Loucy (cell line): ENCODE measurements around the gene TTYH3.

ENCODE experiments used
- H2AFZ ChIP-seq: fragments of 200-600 bp; sonication (generic); 2 replicates; pipeline ENCODE4 v1.6.0; 2016; ENCODE audit warnings: antibody characterized with exemption, mild to moderate bottlenecking, low read length, moderate library complexity
- H3F3A ChIP-seq: fragments of 200-600 bp; 2 replicates; pipeline ENCODE4 v1.6.0; 2016; ENCODE audit warnings: antibody characterized with exemption, low read depth, mild to moderate bottlenecking
- H3K27me3 ChIP-seq: fragments of 200-600 bp; sonication (generic); 2 replicates; pipeline ENCODE4 v1.6.1; 2014; ENCODE audit warnings: low read length, mild to moderate bottlenecking; ENCODE audit not compliant: insufficient read depth, poor library complexity, severe bottlenecking
- H3K36me3 ChIP-seq: fragments of 200-600 bp; sonication (generic); 2 replicates; pipeline ENCODE4 v1.6.1; 2016; ENCODE audit warnings: low read length; ENCODE audit not compliant: insufficient read depth
- H3K4me1 ChIP-seq: fragments of 200-600 bp; sonication (generic); 2 replicates; pipeline ENCODE4 v1.5.1; 2014; ENCODE audit warnings: low read length, mild to moderate bottlenecking; ENCODE audit not compliant: insufficient read depth, poor library complexity, severe bottlenecking
- H3K4me2 ChIP-seq: fragments of 200-600 bp; sonication (generic); 2 replicates; pipeline ENCODE4 v1.6.0; 2014; ENCODE audit warnings: antibody characterized with exemption, low read length, low read depth, mild to moderate bottlenecking; ENCODE audit not compliant: poor library complexity, severe bottlenecking
- H3K4me3 ChIP-seq: fragments of 200-600 bp; sonication (generic); 2 replicates; pipeline ENCODE4 v1.5.1; 2014; ENCODE audit warnings: low read length, mild to moderate bottlenecking, mixed read lengths; ENCODE audit not compliant: poor library complexity, severe bottlenecking
- H3K79me2 ChIP-seq: fragments of 200-600 bp; sonication (generic); 2 replicates; pipeline ENCODE4 v1.6.1; 2014; ENCODE audit warnings: low read length; ENCODE audit not compliant: insufficient read depth
- H3K9ac ChIP-seq: fragments of 200-600 bp; sonication (generic); 2 replicates; pipeline ENCODE4 v1.6.0; 2014; ENCODE audit warnings: mild to moderate bottlenecking, low read depth, low read length, moderate library complexity; ENCODE audit not compliant: poor library complexity, severe bottlenecking
- H3K9me2 ChIP-seq: fragments of 200-600 bp; sonication (generic); replicated peaks from 2 replicates; pipeline ENCODE4 v1.6.1; 2016; ENCODE audit warnings: low read depth, low read length, mixed read lengths
- H3K9me3 ChIP-seq: fragments of 200-600 bp; sonication (generic); 2 replicates; pipeline ENCODE4 v1.6.1; 2014; ENCODE audit warnings: mild to moderate bottlenecking, antibody characterized with exemption, low read length, low read depth; ENCODE audit not compliant: insufficient read depth
- H4K20me1 ChIP-seq: fragments of 200-600 bp; sonication (generic); 2 replicates; pipeline ENCODE4 v1.6.0; 2014; ENCODE audit warnings: antibody characterized with exemption, low read length, mild to moderate bottlenecking; ENCODE audit not compliant: insufficient read depth, poor library complexity, severe bottlenecking
- EZH2phosphoT487 ChIP-seq: fragments of 200-600 bp; IDR thresholded peaks from 2 replicates; pipeline ENCODE4 v1.6.1; 2018; ENCODE audit warnings: antibody characterized with exemption, mild to moderate bottlenecking, moderate library complexity, borderline replicate concordance
- TF ChIP-seq, protein P1 (sequence below): fragments of 200-600 bp; sonication (generic); conservative IDR thresholded peaks from 2 replicates; pipeline ENCODE4 v1.5.1; 2014; ENCODE audit warnings: mild to moderate bottlenecking, antibody characterized with exemption, low read length

Gene TTYH3

DNA sequence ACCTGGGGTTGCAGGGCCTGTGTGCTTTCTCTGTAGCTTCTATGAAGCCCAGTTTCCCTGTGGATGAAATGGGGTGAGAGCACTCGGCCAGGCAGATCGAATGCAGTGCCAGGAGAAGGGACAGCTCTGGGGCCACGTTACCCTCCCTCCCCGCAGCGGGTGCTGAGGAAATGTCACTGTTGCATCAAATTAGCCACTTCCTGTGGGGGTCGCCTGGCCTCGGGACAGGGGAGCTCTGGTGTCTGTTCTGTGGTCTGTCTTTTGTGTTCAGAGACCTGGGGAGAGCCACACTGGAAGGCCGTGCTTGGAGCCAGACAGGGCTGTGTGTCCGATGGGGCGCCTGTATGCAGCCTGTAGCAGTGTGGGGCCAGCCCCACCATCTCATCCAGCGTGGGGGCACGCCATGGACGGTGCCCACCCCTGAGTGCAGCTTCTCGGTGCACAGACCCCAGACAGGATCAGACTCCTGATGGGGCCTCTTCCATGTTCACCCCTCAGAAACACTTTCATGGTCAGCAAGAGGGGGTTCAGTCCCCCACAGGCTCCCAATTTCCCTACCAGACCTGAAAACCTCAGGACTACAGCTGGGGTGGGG lies 13.6 kb downstream of the TTYH3 start:
- Histone ChIP-seq H2AFZ (no peak overlapping the region), H3K4me2 (peak overlapping the region; percentile 80), H3K4me3 (peak overlapping the region; percentile 64), H3K4me1 (peaks cover 33% of the 10 kb centered on the region), H3K27me3 (no peaks in the 10 kb centered on the region), H3K79me2 (peaks cover 44% of the 10 kb centered on the region), H3K36me3 (peaks cover 32% of the 10 kb centered on the region; the same call in 1 of the 2 replicates), H4K20me1 (peaks cover 57% of the 10 kb centered on the region), H3K9me2 (no peaks in the 10 kb centered on the region), H3K9me3 (no peaks in the 10 kb centered on the region), H3K9ac (peak overlapping the region; percentile 28), H3F3A (no peaks in the 10 kb centered on the region)
- no peak for TF ChIP-seq EZH2phosphoT487
- TF ChIP-seq, protein P1, sequence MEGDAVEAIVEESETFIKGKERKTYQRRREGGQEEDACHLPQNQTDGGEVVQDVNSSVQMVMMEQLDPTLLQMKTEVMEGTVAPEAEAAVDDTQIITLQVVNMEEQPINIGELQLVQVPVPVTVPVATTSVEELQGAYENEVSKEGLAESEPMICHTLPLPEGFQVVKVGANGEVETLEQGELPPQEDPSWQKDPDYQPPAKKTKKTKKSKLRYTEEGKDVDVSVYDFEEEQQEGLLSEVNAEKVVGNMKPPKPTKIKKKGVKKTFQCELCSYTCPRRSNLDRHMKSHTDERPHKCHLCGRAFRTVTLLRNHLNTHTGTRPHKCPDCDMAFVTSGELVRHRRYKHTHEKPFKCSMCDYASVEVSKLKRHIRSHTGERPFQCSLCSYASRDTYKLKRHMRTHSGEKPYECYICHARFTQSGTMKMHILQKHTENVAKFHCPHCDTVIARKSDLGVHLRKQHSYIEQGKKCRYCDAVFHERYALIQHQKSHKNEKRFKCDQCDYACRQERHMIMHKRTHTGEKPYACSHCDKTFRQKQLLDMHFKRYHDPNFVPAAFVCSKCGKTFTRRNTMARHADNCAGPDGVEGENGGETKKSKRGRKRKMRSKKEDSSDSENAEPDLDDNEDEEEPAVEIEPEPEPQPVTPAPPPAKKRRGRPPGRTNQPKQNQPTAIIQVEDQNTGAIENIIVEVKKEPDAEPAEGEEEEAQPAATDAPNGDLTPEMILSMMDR, result no peak

DNA sequence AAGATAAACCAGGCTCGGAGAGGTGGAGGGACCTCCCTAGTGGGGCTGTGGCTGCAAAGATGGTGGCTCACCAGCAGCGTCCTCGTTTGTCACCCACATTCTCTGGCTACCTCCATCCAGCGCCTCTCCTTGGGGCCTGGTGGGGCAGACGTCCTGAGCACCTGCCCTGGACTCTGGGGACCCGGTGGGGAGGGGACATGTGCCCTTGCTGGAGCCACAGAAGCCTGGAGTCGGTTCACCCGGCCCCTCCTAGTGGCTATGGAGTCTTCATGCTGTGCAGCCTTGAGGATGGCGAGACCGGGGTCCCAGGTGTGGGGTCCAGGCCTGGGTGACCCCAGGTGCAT lies 14.5 kb downstream of the TTYH3 start:
- no peak overlapping the region for H2AFZ ChIP-seq

DNA sequence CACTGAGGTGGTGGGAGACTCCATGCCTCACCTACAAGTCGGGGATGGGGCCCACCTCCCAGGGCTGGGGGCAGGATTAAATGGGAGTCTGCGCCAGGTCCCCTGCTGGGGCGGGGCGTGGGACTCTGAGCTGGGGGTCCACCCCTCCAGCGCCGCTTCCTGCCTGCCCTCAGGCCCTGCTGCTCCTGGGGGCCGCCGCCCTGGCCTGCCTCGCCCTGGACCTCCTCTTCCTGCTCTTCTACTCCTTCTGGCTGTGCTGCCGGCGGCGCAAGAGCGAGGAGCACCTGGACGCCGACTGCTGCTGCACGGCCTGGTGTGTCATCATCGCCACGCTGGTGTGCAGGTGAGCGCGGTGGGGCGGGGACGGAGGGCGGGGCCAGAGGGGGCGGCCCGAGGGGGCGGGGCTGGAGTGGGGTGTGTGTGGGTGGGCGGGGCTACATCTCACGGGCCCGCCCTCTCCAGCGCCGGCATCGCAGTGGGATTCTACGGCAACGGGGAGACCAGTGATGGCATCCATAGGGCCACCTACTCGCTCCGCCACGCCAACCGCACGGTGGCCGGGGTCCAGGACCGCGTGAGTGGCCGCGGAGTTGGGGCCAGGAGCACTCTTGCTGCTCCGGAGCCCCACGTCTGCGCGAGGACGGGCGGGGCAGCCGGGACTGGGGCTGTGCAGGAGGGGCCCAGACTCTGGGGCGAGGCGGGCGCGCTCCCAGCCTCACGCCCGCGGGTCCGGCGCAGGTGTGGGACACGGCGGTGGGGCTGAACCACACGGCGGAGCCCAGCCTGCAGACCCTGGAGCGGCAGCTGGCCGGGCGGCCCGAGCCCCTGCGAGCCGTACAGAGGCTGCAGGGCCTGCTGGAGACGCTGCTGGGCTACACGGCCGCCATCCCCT lies 15.1 kb downstream of the TTYH3 start:
- Histone ChIP-seq H3K36me3 (peaks cover 43% of the 10 kb centered on the region; the same call in 1 of the 2 replicates), H3K27me3 (no peaks in the 10 kb centered on the region), H3F3A (no peaks in the 10 kb centered on the region), H3K4me3 (no peak overlapping the region), H3K4me1 (peaks cover 33% of the 10 kb centered on the region), H3K79me2 (peaks cover 32% of the 10 kb centered on the region), H3K9ac (no peak overlapping the region), H3K9me2 (no peaks in the 10 kb centered on the region), H3K4me2 (no peak overlapping the region), H2AFZ (no peak overlapping the region), H3K9me3 (no peaks in the 10 kb centered on the region), H4K20me1 (peaks cover 54% of the 10 kb centered on the region)
- TF ChIP-seq, protein P1, result no peak
- no peak for TF ChIP-seq EZH2phosphoT487

More for the DNA sequence above, 14.5 kb downstream of the TTYH3 start:
- Histone ChIP-seq H3K4me2 (no peak overlapping the region), H3K9me2 (no peaks in the 10 kb centered on the region), H3K27me3 (no peaks in the 10 kb centered on the region), H3K9ac (no peak overlapping the region), H3F3A (no peaks in the 10 kb centered on the region), H4K20me1 (peaks cover 54% of the 10 kb centered on the region), H3K36me3 (peaks cover 40% of the 10 kb centered on the region; the same call in 1 of the 2 replicates), H3K79me2 (peaks cover 37% of the 10 kb centered on the region), H3K9me3 (no peaks in the 10 kb centered on the region), H3K4me1 (peaks cover 33% of the 10 kb centered on the region), H3K4me3 (no peak overlapping the region)
- TF ChIP-seq, protein P1, result no peak
- TF ChIP-seq EZH2phosphoT487, result no peak
